Amniotic stem cell (primary cell): ENCODE data around the gene LYPLA2.

Experiments used
- DNase-seq: peaks from one replicate; lab custom pipeline; 2025; lab: John Stamatoyannopoulos, UW

LYPLA2 gene

GRCh38 chr1:23837908-23838307 lies 47.0 kb downstream of the LYPLA2 start:
- no peak for DNase-seq

GRCh38 chr1:23838401-23838866 lies 47.5 kb downstream of the LYPLA2 start:
- no peak for DNase-seq

- DNase-seq, result no peak
Observed at GRCh38 chr1:23843644-23844043, 52.7 kb downstream of the LYPLA2 start.
